HG03571 (cell line): ENCODE measurements around the gene B4GALT7.
"Not testable (repeated sequence)": the region's sequence is repeated elsewhere in the genome, so short reads cannot be mapped to it uniquely, and the experiment has no call there.

ENCODE experiments used
- ATAC-seq: cut with Tn5 transposase; IDR thresholded peaks from one replicate; pipeline ENCODE4 v1.9.1; 2021; ENCODE audit not compliant: unreplicated experiment

B4GALT7 gene, protein sequence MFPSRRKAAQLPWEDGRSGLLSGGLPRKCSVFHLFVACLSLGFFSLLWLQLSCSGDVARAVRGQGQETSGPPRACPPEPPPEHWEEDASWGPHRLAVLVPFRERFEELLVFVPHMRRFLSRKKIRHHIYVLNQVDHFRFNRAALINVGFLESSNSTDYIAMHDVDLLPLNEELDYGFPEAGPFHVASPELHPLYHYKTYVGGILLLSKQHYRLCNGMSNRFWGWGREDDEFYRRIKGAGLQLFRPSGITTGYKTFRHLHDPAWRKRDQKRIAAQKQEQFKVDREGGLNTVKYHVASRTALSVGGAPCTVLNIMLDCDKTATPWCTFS

GRCh38 chr5:177599731-177600507 lies at the start of gene B4GALT7:
Gene B4GALT7 (plus strand): TSS chr5:177600132. CDS start chr5:177600211, 79 bp downstream.
- peak; percentile 88 for ATAC-seq

- ATAC-seq: no peak
Measured at GRCh38 chr5:177552839-177553455, 47.0 kb upstream of the B4GALT7 start.

GRCh38 chr5:177553671-177554429 lies 46.1 kb upstream of the B4GALT7 start:
- ATAC-seq: peak; percentile 25

- ATAC-seq: peak; percentile 90
Measured at GRCh38 chr5:177554474-177555111, 45.3 kb upstream of the B4GALT7 start, which contains the start of gene FAM193B. Gene FAM193B (minus strand): TSS chr5:177554563. CDS start chr5:177554458, 105 bp downstream.

DNA sequence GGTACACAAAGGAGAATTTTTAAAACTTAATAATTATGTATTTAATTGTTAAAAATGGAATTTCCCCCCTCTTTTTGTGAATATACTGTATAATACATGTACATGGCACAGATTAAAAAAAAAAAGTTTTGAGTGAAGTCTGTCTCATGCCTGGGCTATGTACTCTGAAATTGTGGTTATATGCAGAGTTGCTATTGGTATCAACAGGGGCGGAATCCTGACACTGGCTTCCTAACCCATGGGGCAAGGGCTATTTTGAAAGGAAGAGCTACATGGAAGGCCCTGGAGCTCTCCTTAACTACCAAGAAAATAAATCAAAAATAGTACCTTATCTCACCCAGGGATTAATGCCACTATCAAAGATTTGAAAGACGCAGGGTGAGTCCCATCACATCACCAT lies 44.7 kb upstream of the B4GALT7 start:
- ATAC-seq: no peak

- ATAC-seq: no peak
Measured at GRCh38 chr5:177555665-177556064, 44.3 kb upstream of the B4GALT7 start.

DNA sequence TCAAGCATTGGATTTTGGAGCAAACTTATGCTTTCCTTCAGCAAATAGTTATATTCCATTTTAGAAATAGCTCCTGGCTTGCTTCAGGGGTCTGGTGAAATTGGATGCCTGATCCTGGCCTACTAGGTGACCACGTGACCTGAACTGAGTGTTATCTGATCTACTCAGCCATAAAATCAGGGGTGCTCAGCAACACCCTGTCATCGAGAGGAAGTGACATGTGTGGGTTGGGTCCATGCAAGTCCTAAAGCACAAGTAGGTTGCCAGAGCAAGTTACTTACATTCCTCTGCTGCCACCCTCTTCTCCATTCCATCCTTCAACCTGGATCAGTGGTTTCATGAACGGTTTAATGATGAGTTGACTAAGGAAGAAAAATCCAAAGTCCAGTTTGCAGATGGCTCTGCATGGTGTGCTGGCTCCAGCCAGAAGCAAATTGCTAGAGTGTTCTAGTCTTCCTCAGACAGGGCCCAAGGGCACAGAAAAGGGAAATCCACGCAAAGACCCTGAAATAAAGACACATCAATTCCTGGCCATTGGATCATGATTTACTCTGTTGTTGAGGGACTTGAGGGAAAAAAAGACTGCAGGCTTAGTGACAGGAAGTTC lies 42.8 kb upstream of the B4GALT7 start:
- no peak for ATAC-seq

DNA sequence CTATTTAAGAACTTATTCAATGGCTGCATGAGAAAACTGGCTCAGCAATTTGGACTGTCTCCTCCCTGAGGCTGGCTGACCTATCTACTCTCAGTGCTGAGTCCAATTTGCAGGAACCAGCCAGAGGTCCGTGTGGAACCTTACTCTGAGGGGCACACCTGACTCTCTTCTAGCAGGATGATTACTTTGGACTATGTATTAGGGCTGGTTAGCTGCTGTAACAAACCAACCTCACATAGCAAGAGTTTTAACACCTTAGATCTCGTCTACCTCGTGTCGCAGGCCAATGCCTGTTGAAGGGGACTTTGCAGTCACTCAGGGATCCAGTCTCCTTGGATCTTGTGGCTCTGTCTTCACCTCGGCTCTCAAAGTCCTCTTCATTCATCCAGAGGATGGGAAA lies 42.1 kb upstream of the B4GALT7 start:
- no peak for ATAC-seq

DNA sequence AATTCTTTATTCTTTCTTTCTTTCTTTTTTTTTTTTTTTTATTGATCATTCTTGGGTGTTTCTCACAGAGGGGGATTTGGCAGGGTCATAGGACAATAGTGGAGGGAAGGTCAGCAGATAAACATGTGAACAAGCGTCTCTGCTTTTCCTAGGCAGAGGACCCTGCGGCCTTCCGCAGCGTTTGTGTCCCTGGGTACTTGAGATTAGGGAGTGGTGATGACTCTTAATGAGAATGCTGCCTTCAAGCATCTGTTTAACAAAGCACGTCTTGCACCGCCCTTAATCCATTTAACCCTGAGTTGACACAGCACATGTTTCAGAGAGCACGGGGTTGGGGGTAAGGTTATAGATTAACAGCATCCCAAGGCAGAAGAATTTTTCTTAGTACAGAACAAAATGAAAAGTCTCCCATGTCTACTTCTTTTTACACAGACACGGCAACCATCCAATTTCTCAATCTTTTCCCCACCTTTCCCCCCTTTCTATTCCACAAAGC lies 40.4 kb upstream of the B4GALT7 start:
- not testable (repeated sequence) for ATAC-seq

- ATAC-seq: no peak
Measured at GRCh38 chr5:177565046-177565445, 34.9 kb upstream of the B4GALT7 start.

GRCh38 chr5:177568326-177568725 lies 31.6 kb upstream of the B4GALT7 start:
- no peak for ATAC-seq

DNA sequence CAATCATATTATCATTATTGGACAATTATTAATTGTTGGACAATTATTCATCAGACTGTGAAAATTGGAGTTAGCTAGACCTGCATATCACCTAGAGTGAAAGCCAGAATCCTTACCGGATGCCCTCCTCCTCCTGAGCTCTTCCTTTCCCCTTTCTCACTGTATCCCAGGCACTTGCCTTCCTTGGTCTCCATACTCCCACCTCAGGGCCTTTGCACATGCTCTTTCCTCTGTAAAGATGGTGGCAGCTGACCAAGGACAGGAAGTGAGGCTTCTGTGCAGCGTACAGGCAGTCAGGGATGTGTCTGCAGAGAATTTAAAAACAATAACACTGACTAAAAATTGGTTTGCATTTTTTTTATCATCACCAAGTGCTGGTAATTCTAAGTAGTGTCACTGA lies 30.0 kb upstream of the B4GALT7 start:
- ATAC-seq: no peak

GRCh38 chr5:177575488-177575887 lies 24.4 kb upstream of the B4GALT7 start:
- no peak for ATAC-seq

GRCh38 chr5:177576169-177576568 lies 23.8 kb upstream of the B4GALT7 start:
- no peak for ATAC-seq

DNA sequence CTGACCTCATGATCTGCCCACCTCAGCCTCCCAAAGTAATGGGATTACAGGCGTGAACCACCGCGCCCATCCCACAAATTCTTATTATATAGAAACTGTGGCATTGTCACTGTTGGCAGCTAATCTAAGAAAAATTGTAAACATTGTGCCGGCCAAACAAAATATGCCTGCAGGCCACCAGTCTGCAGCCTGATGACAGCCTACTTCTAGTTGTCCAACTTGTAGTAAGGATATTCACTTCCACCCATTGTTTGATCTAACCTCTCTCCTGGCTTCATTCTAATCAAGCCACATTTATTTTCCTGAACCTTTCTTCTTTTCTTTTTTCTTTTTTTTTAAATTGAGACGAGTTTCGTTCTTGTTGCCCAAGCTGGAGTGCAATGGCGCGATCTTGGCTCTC lies 21.6 kb upstream of the B4GALT7 start:
- no peak for ATAC-seq

DNA sequence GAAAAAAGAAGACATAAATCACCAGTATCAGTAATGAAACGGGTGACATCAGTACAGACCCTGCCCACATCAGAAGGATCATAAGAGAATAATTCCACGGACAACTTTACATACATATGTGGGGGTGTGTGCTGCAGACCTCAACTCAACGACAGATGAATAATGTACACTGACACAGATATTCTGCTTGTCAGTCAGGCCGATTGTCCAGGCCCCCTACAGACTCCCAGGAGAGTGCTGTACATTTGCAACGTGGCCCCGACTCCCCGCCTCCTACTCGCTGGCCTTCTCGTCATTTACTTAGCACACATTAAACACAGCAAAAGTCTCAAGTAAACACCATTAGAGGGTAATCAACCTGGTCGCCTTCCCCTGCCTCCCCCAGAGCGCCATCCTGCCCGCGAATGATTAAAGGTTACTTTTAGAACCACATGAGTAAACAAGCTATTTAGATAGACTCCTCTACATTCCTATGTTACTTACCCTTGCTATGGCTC lies 11.5 kb upstream of the B4GALT7 start:
- ATAC-seq: no peak

DNA sequence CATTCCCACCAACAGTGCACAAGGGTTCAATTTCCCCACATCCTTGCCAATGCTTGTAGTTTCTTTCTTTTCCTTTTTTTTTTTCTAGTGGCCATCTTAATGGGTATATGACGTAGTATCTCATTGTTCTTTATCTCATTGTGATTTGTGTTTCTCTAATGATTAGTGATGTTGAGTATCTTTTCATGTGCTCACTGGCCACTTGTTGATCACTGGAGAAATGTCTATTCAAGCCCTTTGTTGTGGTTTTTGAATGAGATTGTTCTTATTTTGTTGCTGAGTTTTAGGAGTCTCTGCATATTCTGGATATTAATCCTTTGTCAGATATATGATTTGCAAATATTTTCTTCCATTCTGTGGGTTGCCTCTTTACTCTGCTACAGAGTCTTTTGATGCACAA lies 9.5 kb upstream of the B4GALT7 start:
- ATAC-seq: no peak

GRCh38 chr5:177591690-177592009 lies 8.3 kb upstream of the B4GALT7 start:
- no peak for ATAC-seq

- ATAC-seq: peak; percentile 94
Measured at GRCh38 chr5:177592010-177592834, 7.7 kb upstream of the B4GALT7 start, which contains the start of gene TMED9. Gene TMED9 (plus strand): TSS chr5:177592203. CDS start chr5:177592215, 12 bp downstream.
